Lower leg skin (tissue), 4 donors: Measurements from ENCODE around the gene CAND1. TPM values are rescaled to one million over a fixed set of nuclear protein-coding genes. Genes with fewer than 3 reads are reported as not detected.

Experiments used
- DNase-seq, 2 donors: peaks; one replicate each; pipeline ENCODE4 v3.0.0-alpha.2; 2019; ENCODE audit warnings: low spot score in 2 of 2
- H3K4me3 ChIP-seq: fragments of 200-600 bp; sonication (generic); 2 replicates; pipeline ENCODE4 v1.5.1; 2017; ENCODE audit warnings: mild to moderate bottlenecking, low read depth; ENCODE audit not compliant: poor library complexity, severe bottlenecking
- CTCF ChIP-seq, 3 donors: fragments of 450-650 bp; IDR thresholded peaks; one replicate each; pipeline ENCODE4 v1.5.1; 2016; ENCODE audit warnings: antibody characterized with exemption in 3 of 3, mild to moderate bottlenecking in 3 of 3, moderate library complexity in 2 of 3
- POLR2A ChIP-seq, 2 donors: fragments of 450-650 bp; IDR thresholded peaks; one replicate each; pipeline ENCODE4 v1.6.1; 2016 to 2017; ENCODE audit warnings: antibody characterized with exemption in 2 of 2, mild to moderate bottlenecking in 1 of 2, moderate library complexity in 1 of 2
- WGBS, 2 donors: methylation state at CpG; one replicate each; pipeline ENCODE4 v1.1.5; 2018; 5-methylcytosine and 5-hydroxymethylcytosine counted together
- intact Hi-C: fragments of 100-400 bp; cut with DNase I; formaldehyde crosslinking; loops from one replicate; pipeline ENCODE4 v1.15.0; 2023; ENCODE audit warnings: low total_unique reads
- total RNA-seq, 4 donors: library from RNA; depleted of rRNA; stranded (reverse); fragments of >200 nt; gene quantifications; one replicate each; pipeline ENCODE4 v1.1.0, GENCODE V29; 2016

CAND1 gene
- total RNA-seq, 4 donors from 2014 or later: 46.2 to 75.5 (median 70.3) TPM

DNA sequence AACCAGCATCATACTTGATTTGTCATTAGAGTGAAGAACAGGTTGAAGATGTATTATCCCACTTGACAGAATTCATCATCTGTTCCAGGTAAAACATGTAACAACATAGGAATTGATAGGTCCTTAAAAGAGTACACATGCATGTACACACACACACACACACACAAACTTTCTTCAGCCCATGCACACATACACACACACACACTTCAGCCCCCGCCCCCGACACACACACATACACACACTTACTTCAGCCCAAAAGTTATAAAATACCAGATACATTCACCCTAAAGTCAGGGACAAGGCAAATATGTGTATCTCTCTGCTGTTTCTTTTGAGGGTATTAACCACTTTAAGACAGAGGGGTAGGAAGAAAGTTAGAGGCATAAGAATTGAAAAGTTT lies 15.4 kb downstream of the CAND1 start:
- intact Hi-C loops: no loop called here
- H3K4me3 ChIP-seq: no peak overlapping the region
- no peak for DNase-seq
- TF ChIP-seq CTCF (IDR thresholded peaks at IDR 0.05) (no peak), POLR2A (IDR thresholded peaks at IDR 0.05) (no peak)
- 92 to 96% methylated on average over 2 of the region's 2 CpGs for WGBS, 2 donors

- WGBS, 2 donors: 96 to 98% methylated on average over 5 of the region's 5 CpGs
- intact Hi-C loops: no loop called here
Measured at GRCh38 chr12:67286257-67286656, 17.1 kb downstream of the CAND1 start.

DNA sequence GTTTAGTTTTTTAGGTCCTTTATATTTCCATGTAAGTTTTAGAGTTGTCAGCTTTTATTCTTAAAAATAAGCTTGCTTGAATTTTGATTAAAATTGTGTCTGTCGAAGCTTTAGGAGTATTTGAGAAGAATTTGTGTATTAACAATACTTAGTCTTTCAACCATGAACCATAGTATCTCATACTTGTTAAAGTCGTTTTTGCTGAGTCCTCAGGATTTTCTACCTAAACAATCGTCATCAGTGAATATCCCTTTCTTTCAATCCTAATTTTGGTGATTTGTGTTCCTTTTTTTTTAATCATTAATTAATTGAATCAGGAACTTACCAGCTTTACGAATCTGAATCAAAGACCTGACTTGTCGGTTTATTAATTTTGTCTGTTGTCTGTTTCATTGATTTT lies 18.2 kb downstream of the CAND1 start:
- intact Hi-C loops: no loop called here
- no peak for DNase-seq
- no peak for TF ChIP-seq CTCF (IDR thresholded peaks at IDR 0.05)
- no peak for TF ChIP-seq POLR2A (IDR thresholded peaks at IDR 0.05)
- H3K4me3 ChIP-seq: no peak overlapping the region
- WGBS, 2 donors: 92 to 94% methylated on average over 5 of the region's 5 CpGs

More at GRCh38 chr12:67286257-67286656, 17.1 kb downstream of the CAND1 start:
- no peak for DNase-seq
- no peak for TF ChIP-seq POLR2A (IDR thresholded peaks at IDR 0.05)
- no peak for TF ChIP-seq CTCF (IDR thresholded peaks at IDR 0.05)
- H3K4me3 ChIP-seq: no peak overlapping the region

- intact Hi-C loops: no loop called here
- TF ChIP-seq CTCF (IDR thresholded peaks at IDR 0.05): no peak
- TF ChIP-seq POLR2A (IDR thresholded peaks at IDR 0.05): no peak
- DNase-seq: no peak
- H3K4me3 ChIP-seq: no peak overlapping the region
- 95 to 97% methylated on average over 2 of the region's 2 CpGs for WGBS, 2 donors
Measured at GRCh38 chr12:67288561-67288960, 19.4 kb downstream of the CAND1 start.

- 97 to 98% methylated on average over 2 of the region's 2 CpGs for WGBS, 2 donors
- TF ChIP-seq POLR2A (IDR thresholded peaks at IDR 0.05) (no peak), CTCF (IDR thresholded peaks at IDR 0.05) (no peak)
- no peak overlapping the region for H3K4me3 ChIP-seq
- intact Hi-C loops: no loop called here
- no peak for DNase-seq
Measured at GRCh38 chr12:67290378-67290777, 21.2 kb downstream of the CAND1 start.

DNA sequence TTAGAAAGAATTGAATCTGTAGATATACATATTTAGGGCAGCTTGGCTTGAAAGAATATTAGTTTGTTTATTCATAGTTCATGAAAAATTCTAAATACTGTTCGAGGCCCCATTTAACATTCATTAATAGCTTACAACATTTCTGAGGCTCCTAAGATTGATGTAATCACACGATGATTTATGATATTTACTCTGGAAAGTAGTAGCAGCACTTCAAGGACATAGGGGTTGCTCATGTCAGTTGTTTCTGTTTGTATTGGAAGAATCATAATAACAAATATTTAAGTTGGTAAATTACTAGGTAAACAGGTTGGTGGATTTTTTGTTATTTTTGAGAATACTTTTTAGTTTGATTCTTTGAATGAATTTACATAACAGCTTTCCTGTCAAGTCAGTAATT lies 30.4 kb downstream of the CAND1 start:
- DNase-seq: no peak
- intact Hi-C loops: no loop called here
- 81 to 84% methylated on average over 2 of the region's 2 CpGs for WGBS, 2 donors
- TF ChIP-seq CTCF (IDR thresholded peaks at IDR 0.05) (no peak), POLR2A (IDR thresholded peaks at IDR 0.05) (no peak)
- H3K4me3 ChIP-seq: no peak overlapping the region
